ENCODE measurements around the gene POTEB3.
"Not testable (repeated sequence)": the region's sequence is repeated elsewhere in the genome, so short reads cannot be mapped to it uniquely, and the experiment has no call there.

GRCh38 chr15:21453683-21454082 is 13.4 kb upstream of the POTEB3 start:
- TF ChIP-seq, protein P1, sequence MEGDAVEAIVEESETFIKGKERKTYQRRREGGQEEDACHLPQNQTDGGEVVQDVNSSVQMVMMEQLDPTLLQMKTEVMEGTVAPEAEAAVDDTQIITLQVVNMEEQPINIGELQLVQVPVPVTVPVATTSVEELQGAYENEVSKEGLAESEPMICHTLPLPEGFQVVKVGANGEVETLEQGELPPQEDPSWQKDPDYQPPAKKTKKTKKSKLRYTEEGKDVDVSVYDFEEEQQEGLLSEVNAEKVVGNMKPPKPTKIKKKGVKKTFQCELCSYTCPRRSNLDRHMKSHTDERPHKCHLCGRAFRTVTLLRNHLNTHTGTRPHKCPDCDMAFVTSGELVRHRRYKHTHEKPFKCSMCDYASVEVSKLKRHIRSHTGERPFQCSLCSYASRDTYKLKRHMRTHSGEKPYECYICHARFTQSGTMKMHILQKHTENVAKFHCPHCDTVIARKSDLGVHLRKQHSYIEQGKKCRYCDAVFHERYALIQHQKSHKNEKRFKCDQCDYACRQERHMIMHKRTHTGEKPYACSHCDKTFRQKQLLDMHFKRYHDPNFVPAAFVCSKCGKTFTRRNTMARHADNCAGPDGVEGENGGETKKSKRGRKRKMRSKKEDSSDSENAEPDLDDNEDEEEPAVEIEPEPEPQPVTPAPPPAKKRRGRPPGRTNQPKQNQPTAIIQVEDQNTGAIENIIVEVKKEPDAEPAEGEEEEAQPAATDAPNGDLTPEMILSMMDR (IDR thresholded peaks at IDR 0.05): not testable (repeated sequence)
- TF ChIP-seq POLR2A (IDR thresholded peaks at IDR 0.05): not testable (repeated sequence)
